K562 (cell line): ENCODE measurements around the gene PRKCB. TPM values are rescaled to one million over a fixed set of nuclear protein-coding genes. Genes with fewer than 3 reads are reported as not detected.

Source experiments
- ATAC-seq: fragments of 200-7000 bp; cut with Tn5 transposase; 3 replicates; pipeline ENCODE4 v1.9.1; 2020; ENCODE audit warnings: moderate library complexity
- BruUV-seq: library from RNA; stranded (reverse); fragments of 400-500 nt; replicated peaks from 2 replicates; lab custom pipeline; 2021; lab: Mats Ljungman, UMichigan
- CTCF ChIA-PET: fragments of 300-600 bp; formaldehyde crosslinking; extraction: SDS; loops from one replicate; lab custom pipeline; 2021; ENCODE audit warnings: low intra/inter-chr PET ratio; lab: Yijun Ruan, JAX
- POLR2A ChIA-PET: fragments of 300-600, 350-650 bp; sonication (Branson Sonifier 250); formaldehyde crosslinking; extraction: SDS; loops from one replicate; lab custom pipeline; 2021; ENCODE audit warnings: antibody characterized with exemption, inconsistent platforms; lab: Yijun Ruan, JAX
- DNase-seq, 4 experiments: peaks; one replicate each; pipeline versions ENCODE4 v3.0.0 to v3.0.0-alpha.2; 2011 to 2018; ENCODE audit warnings: low spot score in 3 of 4, mixed read lengths in 3 of 4; ENCODE audit errors: extremely low read depth in 1 of 4
- FAIRE-seq: peaks from 2 replicates; lab custom pipeline; 2011; peaks lifted over from hg19 to GRCh38; lab: Jason Lieb, UNC
- H2AFZ ChIP-seq: 2 replicates; pipeline ENCODE4 v1.6.0; 2011; ENCODE audit warnings: low read depth, low read length, control low read depth, inconsistent platforms
- H3K27ac ChIP-seq: fragments of 200-600 bp; 3 replicates; pipeline ENCODE4 v1.8.0; 2011; ENCODE audit warnings: low read depth, mild to moderate bottlenecking, control low read depth, inconsistent platforms, low read length, moderate library complexity, mixed read lengths; ENCODE audit errors: extremely low read depth
- H3K27me3 ChIP-seq, 2 experiments: fragments of 300-600 bp in 1 of 2; 2 replicates in 1 of 2; 3 replicates in 1 of 2; pipeline versions ENCODE4 v1.6.0 to v1.8.0; 2011; ENCODE audit warnings: inconsistent platforms in 2 of 2, low read length in 2 of 2, mild to moderate bottlenecking in 1 of 2, mixed read lengths in 1 of 2, moderate library complexity in 1 of 2; ENCODE audit not compliant: control insufficient read depth in 2 of 2, insufficient read depth in 2 of 2
- H3K36me3 ChIP-seq: fragments of 300-600 bp; 3 replicates; pipeline ENCODE4 v1.8.0; 2011; ENCODE audit warnings: mild to moderate bottlenecking, low read length, inconsistent platforms; ENCODE audit not compliant: control insufficient read depth, insufficient read depth
- H3K4me1 ChIP-seq, 2 experiments: fragments of 200-600 bp in 1 of 2; replicated peaks in 1 of 2; 2 replicates in 1 of 2; 3 replicates in 1 of 2; pipeline versions ENCODE4 v1.5.1 to v1.8.0; 2011; ENCODE audit warnings: inconsistent platforms in 2 of 2, low read length in 2 of 2, mild to moderate bottlenecking in 1 of 2, mixed read lengths in 1 of 2, moderate library complexity in 1 of 2; ENCODE audit not compliant: control insufficient read depth in 2 of 2, insufficient read depth in 2 of 2
- H3K4me2 ChIP-seq: 2 replicates; pipeline ENCODE4 v1.6.1; 2011; ENCODE audit warnings: low read length, control low read depth, inconsistent platforms, mixed read lengths; ENCODE audit not compliant: insufficient read depth
- H3K4me3 ChIP-seq: fragments of 200-600 bp; sonication (generic), shearing (Covaris generic); 2 replicates; pipeline ENCODE4 v1.5.1; 2016; ENCODE audit warnings: control low read depth, inconsistent platforms
- H3K79me2 ChIP-seq: fragments of 200-600 bp; 3 replicates; pipeline ENCODE4 v1.8.0; 2011; ENCODE audit warnings: low read length, inconsistent platforms; ENCODE audit not compliant: control insufficient read depth, insufficient read depth
- H3K9ac ChIP-seq, 2 experiments: 2 replicates each; pipeline versions ENCODE4 v1.6.0 to v1.6.1; 2011; ENCODE audit warnings: low read depth in 2 of 2, low read length in 2 of 2, control low read depth in 1 of 2, inconsistent platforms in 1 of 2, mild to moderate bottlenecking in 1 of 2, mixed read lengths in 1 of 2; ENCODE audit not compliant: insufficient read depth in 1 of 2
- H3K9me1 ChIP-seq: one replicate; pipeline ENCODE4 v1.6.0; 2011; ENCODE audit warnings: inconsistent platforms, mild to moderate bottlenecking, low read length, moderate library complexity; ENCODE audit not compliant: control insufficient read depth, insufficient read depth
- H3K9me3 ChIP-seq: replicated peaks from 2 replicates; pipeline ENCODE4 v1.5.1; 2011; ENCODE audit warnings: low read depth, low read length, inconsistent platforms; ENCODE audit not compliant: control insufficient read depth, insufficient read depth
- H4K20me1 ChIP-seq: replicated peaks from 2 replicates; pipeline ENCODE4 v1.6.1; 2011; ENCODE audit warnings: low read length, inconsistent platforms, mixed read lengths; ENCODE audit not compliant: control insufficient read depth, insufficient read depth
- CC2D1A ChIP-seq: fragments of 450-650 bp; IDR thresholded peaks from 2 replicates; pipeline ENCODE4 v1.6.1; 2017; ENCODE audit warnings: mild to moderate bottlenecking
- CHD2 ChIP-seq: IDR thresholded peaks from 2 replicates; pipeline ENCODE4 v1.6.1; 2011; ENCODE audit warnings: low read depth, low read length
- ELF4 ChIP-seq: fragments of 450-650 bp; formaldehyde crosslinking; IDR thresholded peaks from 2 replicates; pipeline ENCODE4 v1.4.0; 2022; ENCODE audit warnings: missing genetic modification characterization
- FOXA1 ChIP-seq: fragments of 450-650 bp; IDR thresholded peaks from 2 replicates; pipeline ENCODE4 v1.6.1; 2016; ENCODE audit warnings: mild to moderate bottlenecking, borderline replicate concordance
- GABPA ChIP-seq: fragments of 200-800 bp; sonication (Bioruptor generic); conservative IDR thresholded peaks from 2 replicates; pipeline ENCODE4 v1.6.1; 2016; ENCODE audit warnings: low read depth, missing genetic modification characterization, missing compliant biosample characterization
- GATAD2B ChIP-seq: fragments of 450-650 bp; IDR thresholded peaks from 2 replicates; pipeline ENCODE4 v1.6.1; 2017; ENCODE audit warnings: mild to moderate bottlenecking, borderline replicate concordance
- IFI16 ChIP-seq: fragments of 250-450 bp; sonication (Bioruptor Pico); IDR thresholded peaks from 2 replicates; pipeline ENCODE4 v2.1.2; 2022; ENCODE audit warnings: mild to moderate bottlenecking, inconsistent platforms
- MEF2D ChIP-seq: conservative IDR thresholded peaks from 2 replicates; pipeline ENCODE4 v1.6.1; 2016; ENCODE audit warnings: low read depth, missing genetic modification characterization, missing compliant biosample characterization
- RAD51 ChIP-seq: fragments of 450-650 bp; IDR thresholded peaks from 2 replicates; pipeline ENCODE4 v1.7.1; 2016; ENCODE audit warnings: low read depth, mild to moderate bottlenecking, borderline replicate concordance
- SNIP1 ChIP-seq: fragments of 450-650 bp; IDR thresholded peaks from 2 replicates; pipeline ENCODE4 v1.7.1; 2017; ENCODE audit warnings: low read depth, mild to moderate bottlenecking
- SRSF9 ChIP-seq: fragments of 200-400 bp; formaldehyde crosslinking; IDR thresholded peaks from 2 replicates; pipeline ENCODE4 v1.6.1; 2017; ENCODE audit warnings: low read depth, low read length, borderline replicate concordance
- ZNF263 ChIP-seq: sonication (generic); formaldehyde crosslinking; IDR thresholded peaks from 2 replicates; pipeline ENCODE4 v1.8.0; 2022; ENCODE audit warnings: mild to moderate bottlenecking, missing genetic modification reagents, borderline replicate concordance
- ZNF280A ChIP-seq: fragments of 450-650 bp; IDR thresholded peaks from 2 replicates; pipeline ENCODE4 v1.6.1; 2018; ENCODE audit warnings: mild to moderate bottlenecking, low read depth; ENCODE audit not compliant: partially characterized antibody
- WGBS: fragments of 100-300 bp; shearing (Covaris generic); methylation state at CpG from one replicate; pipeline ENCODE4 v1.1.6; 2016; ENCODE audit warnings: low coverage, mixed read lengths; ENCODE audit not compliant: insufficient coverage; ENCODE audit errors: missing lambda C conversion rate; 5-methylcytosine and 5-hydroxymethylcytosine counted together
- in situ Hi-C: fragments of 300-500 bp; cut with MboI; formaldehyde crosslinking; loops from 4 replicates; pipeline ENCODE4 v1.15.0; 2018; ENCODE audit warnings: inconsistent platforms, mixed read lengths
- intact Hi-C: fragments of 100-400 bp; cut with micrococcal nuclease; formaldehyde crosslinking; loops from 2 replicates; pipeline ENCODE4 v1.14.2; 2022
- polyA plus RNA-seq, 8 experiments: library from polyadenylated mRNA; depleted of rRNA in 4 of 8; stranded (reverse) in 5 of 8; unstranded in 3 of 8; fragments of >200 nt; fragmentation: Nextera tagmentation in 2 of 8; fragmentation: Illumina TruSeq in 1 of 8; extraction: Ambion mirVana in 2 of 8; extraction: Trizol in 1 of 8; gene quantifications; 2 replicates each; pipeline versions ENCODE4 v1.2.1 to v1.2.3, GENCODE V29; 2011 to 2014; ENCODE audit warnings: inconsistent platforms in 1 of 8, missing spikeins in 1 of 8
- total RNA-seq, 7 experiments: library from RNA; depleted of rRNA in 6 of 7; stranded (reverse); fragments of >200 nt in 6 of 7; fragmentation: Illumina TruSeq in 2 of 7; extraction: Trizol in 2 of 7; gene quantifications; 2 replicates each; pipeline versions ENCODE4 v1.2.1 to v1.2.3, GENCODE V29; 2011 to 2021; ENCODE audit warnings: low replicate concordance in 1 of 7
- TF ChIP-seq, protein P1 (sequence below), 2 experiments: IDR thresholded peaks; 2 replicates each; pipeline ENCODE4 v1.6.1; 2011; ENCODE audit warnings: borderline replicate concordance in 1 of 2, control low read depth in 1 of 2, low read depth in 1 of 2, low read length in 1 of 2, mild to moderate bottlenecking in 1 of 2, mixed read lengths in 1 of 2, moderate library complexity in 1 of 2; ENCODE audit not compliant: insufficient read depth in 1 of 2, insufficient read length in 1 of 2, poor library complexity in 1 of 2, severe bottlenecking in 1 of 2; ENCODE audit errors: extremely low read depth in 1 of 2
- TF ChIP-seq, protein P2 (sequence below): IDR thresholded peaks from 2 replicates; pipeline ENCODE4 v1.6.1; 2012; ENCODE audit warnings: low read depth, low read length, improper control_type of control experiment, borderline replicate concordance

Gene PRKCB
- total and polyA plus RNA-seq, 9 of the 15 experiments (the other 6 are each of a cell fraction or from before 2014, with no cell fraction given) = 49.9 to 276 (median 148) TPM

DNA sequence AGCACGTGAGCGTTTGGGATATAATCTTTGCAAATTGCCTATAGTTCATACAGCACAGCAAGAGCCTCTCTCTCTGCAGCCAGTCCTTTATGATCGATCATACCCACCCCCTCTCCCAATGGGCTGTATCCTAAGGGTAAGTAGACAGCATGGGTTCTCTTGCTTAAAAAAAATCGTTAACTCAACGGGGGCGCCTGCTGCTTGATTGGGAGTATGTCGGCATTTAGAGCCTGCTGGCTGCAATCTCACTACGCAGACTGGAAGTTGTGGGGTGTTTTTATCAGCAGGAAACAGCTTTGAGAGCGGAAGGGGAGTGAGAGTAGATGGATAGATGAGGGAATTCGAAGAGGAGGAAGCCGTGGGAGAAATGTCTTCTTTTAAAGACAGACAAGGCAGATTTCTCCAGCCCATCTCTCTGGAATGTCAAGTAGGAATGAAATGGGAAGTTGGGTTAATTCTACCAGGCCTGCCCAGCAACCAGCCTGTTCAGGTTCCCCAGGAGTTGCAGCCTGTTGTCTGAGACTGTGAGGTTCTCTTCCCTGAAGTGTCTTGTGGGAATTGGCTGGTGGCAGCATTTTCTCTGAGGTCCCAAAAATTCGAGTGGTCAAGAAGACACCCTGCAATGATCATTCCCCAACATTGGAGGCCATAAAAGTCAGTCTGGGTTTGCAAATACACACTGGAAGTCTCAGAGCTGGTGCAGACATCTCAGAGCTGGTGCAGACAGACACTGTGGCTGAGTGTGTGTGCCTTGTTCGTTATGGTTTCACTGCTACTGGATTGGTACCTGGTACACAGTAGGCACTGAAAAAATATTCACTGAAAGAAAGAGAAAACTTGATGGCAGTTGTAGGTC lies 65.6 kb downstream of the PRKCB start:
- peak; percentile 79 for ATAC-seq
- intact Hi-C loops = loop anchor here (5.0 kb wide), 3 partner anchors 64 to 111 kb away; partner anchors contain the start of gene PRKCB
- TSS peak; percentile 27 for BruUV-seq
- Histone ChIP-seq H3K79me2 (peaks cover 91% of the 10 kb centered on the region), H3K9me1 (no peaks in the 10 kb centered on the region), H3K4me1 (peaks cover 18 to 73% of the 10 kb centered on the region in 2 experiments), H3K36me3 (peaks cover 54% of the 10 kb centered on the region), H3K9me3 (no peaks in the 10 kb centered on the region), H4K20me1 (no peaks in the 10 kb centered on the region), H3K4me3 (peak overlapping the region; percentile 24; the same call in 1 of the 2 replicates), H3K27me3 (no peaks in the 10 kb centered on the region), H3K27ac (peak overlapping the region; percentile 98), H3K9ac (peak overlapping the region; percentile 80 to 84; a peak in 3 of 4 replicates), H3K4me2 (peak overlapping the region; percentile 78), H2AFZ (no peak overlapping the region)
- ChIA-PET CTCF (no interaction called here), POLR2A (interaction anchor here (0.5 to 4.8 kb wide), 16 partner anchors 9 to 241 kb away, joined by 3 to 27 read pairs (median 3); no protein-coding TSS in a partner anchor)
- DNase-seq = peak; percentile 80 to 96 (median 84)
- peak; percentile 95 for FAIRE-seq
- under 1% methylated on average over 13 of the region's 13 CpGs for WGBS
- in situ Hi-C loops = no loop called here
- TF ChIP-seq SNIP1 (no peak), FOXA1 (no peak), SRSF9 (no peak), IFI16 (CRISPR knock-in tag) (no peak), CC2D1A (peak; percentile 95; the same call in 1 of the 2 replicates), ZNF280A (no peak), ELF4 (CRISPR knock-in tag) (peak; percentile 70), RAD51 (0 out of 2 replicates have a peak, but pooled peaks have one; percentile 25), ZNF263 (CRISPR knock-in tag) (no peak), GABPA (tag) (peak; percentile 74), CHD2 (no peak; the same call in 1 of the 2 replicates), GATAD2B (peak; percentile 82; the same call in 1 of the 2 replicates), MEF2D (0 out of 2 replicates have a peak, but pooled peaks have one; percentile 14)
- TF ChIP-seq, protein P1, sequence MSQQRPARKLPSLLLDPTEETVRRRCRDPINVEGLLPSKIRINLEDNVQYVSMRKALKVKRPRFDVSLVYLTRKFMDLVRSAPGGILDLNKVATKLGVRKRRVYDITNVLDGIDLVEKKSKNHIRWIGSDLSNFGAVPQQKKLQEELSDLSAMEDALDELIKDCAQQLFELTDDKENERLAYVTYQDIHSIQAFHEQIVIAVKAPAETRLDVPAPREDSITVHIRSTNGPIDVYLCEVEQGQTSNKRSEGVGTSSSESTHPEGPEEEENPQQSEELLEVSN (IDR thresholded peaks at IDR 0.05; ENCODE audit: borderline replicate concordance in 1 of 2, extremely low read depth in 1 of 2, insufficient read depth in 1 of 2, insufficient read length in 1 of 2, low read depth in 1 of 2, low read length in 1 of 2, poor library complexity in 1 of 2, severe bottlenecking in 1 of 2) = no peak
- TF ChIP-seq, protein P2, sequence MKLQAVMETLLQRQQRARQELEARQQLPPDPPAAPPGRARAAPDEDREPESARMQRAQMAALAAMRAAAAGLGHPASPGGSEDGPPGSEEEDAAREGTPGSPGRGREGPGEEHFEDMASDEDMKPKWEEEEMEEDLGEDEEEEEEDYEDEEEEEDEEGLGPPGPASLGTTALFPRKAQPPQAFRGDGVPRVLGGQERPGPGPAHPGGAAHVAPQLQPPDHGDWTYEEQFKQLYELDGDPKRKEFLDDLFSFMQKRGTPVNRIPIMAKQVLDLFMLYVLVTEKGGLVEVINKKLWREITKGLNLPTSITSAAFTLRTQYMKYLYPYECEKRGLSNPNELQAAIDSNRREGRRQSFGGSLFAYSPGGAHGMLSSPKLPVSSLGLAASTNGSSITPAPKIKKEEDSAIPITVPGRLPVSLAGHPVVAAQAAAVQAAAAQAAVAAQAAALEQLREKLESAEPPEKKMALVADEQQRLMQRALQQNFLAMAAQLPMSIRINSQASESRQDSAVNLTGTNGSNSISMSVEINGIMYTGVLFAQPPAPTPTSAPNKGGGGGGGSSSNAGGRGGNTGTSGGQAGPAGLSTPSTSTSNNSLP = peak; percentile 85
